Mucosa of gallbladder (tissue), 1 donor: ENCODE data around the gene OR5K2. TPM values are rescaled to one million over a fixed set of nuclear protein-coding genes. Genes with fewer than 3 reads are reported as not detected.

Experiments
- DNase-seq: peaks from one replicate; pipeline ENCODE4 v3.0.0-alpha.2; 2020; ENCODE audit warnings: low spot score
- total RNA-seq: library from RNA; stranded (reverse); gene quantifications from one replicate; pipeline ENCODE4 v1.2.1, GENCODE V29; 2021
- donor health status: DM: no; HTN: no; CAD: no.

OR5K2 gene
- total RNA-seq, 1 donor from 2014 or later: not detected

DNA sequence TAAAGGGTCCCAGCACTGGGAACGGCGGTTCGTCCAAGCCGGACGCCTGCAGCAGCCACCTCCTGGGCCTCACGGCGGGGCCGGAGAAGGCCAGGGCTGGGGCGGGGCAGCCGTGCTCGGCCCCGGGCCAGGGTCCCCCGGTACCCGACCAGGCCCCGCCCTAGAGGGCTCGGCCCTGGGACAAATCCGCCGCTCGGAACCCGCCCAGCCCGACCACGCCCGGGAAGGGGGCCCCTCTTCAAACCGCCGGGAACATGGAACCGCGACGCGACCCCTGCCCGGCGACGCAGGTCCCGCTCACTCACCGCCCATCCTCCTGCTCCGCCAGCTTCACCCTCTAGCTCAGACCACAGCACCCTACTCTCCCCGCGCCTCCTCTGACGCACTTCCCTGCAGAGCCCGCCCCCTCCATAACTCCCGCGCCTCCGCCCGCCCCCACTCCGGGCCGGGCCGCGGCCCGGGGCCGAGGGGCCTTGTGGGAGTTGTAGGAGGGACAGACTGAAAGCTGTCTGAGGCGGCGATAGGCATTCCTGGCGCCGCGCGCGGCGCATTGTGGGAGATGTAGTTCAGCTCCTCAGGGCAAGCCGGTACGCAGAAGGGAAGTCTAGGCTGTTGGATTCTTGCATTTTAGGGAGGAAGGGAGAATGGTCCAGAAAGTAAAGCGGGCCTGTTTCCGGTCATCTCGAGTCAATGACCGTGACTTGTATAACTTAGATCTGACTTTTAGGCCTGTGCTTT lies 25.2 kb downstream of the OR5K2 start, which contains the start of gene CLDND1:
Gene CLDND1 (minus strand): TSS at position 359 of the 738 bp plus-strand sequence. CDS start 1,478 bp downstream, outside the sequence.
- peak; percentile 97 for DNase-seq

DNA sequence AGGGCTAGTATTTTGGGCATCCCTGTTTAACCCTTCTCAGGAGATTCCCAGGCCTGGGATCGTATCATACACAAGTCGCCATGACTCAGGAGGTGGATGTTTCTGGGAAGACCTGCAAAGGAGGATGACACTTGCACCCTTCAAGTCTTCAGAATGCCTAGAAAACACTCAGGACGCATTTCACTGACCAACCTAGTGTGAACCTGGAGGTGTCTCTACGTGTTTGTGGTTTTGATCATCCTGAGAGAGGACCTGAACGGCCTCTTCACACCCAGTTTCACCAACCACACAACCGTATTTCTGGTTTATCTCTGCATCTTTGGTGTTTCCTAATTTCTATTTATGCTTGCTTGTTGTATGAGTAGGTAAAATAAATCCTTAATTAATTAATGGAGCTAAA lies 28.0 kb downstream of the OR5K2 start:
- DNase-seq: no peak

DNA sequence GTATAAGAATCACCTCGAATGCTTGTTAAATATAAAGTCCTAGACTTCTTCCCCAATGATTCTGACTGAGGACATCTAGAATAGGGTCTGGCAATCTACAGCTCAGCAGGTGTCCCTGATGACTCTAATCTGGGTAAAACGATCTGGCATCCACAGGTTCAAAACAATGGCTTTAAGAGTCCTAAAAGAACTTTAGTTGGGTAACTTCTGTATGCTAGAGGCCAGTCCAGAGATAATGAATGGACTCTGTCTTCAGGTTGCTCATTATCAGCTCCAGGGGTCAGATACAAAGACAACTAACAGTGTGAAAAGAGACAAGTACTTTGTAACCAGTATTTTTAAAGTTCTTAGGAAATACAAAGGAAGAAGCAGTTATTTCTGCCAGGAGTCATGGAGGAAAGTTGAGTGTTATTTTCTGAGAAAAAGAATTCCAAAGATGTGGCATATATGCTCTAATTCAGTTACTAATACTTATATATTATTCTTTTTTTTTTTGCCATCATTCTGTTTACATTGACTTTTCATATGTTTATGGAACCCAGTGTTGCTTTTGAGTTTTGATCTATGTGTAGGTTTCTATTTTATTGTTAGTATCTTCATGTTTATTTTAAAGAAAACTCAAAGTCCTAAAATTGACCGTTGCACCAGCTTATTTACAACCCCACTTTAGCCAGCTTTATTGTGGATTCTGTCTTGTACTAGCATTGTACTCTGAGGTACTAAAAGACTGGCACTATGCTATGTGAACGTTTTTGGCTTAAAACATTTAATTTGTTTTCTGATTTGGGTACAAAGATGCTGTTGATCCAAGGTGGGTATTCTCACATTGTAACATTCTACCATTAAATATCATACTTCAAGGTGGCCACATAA lies 31.2 kb downstream of the OR5K2 start:
- DNase-seq: no peak

DNA sequence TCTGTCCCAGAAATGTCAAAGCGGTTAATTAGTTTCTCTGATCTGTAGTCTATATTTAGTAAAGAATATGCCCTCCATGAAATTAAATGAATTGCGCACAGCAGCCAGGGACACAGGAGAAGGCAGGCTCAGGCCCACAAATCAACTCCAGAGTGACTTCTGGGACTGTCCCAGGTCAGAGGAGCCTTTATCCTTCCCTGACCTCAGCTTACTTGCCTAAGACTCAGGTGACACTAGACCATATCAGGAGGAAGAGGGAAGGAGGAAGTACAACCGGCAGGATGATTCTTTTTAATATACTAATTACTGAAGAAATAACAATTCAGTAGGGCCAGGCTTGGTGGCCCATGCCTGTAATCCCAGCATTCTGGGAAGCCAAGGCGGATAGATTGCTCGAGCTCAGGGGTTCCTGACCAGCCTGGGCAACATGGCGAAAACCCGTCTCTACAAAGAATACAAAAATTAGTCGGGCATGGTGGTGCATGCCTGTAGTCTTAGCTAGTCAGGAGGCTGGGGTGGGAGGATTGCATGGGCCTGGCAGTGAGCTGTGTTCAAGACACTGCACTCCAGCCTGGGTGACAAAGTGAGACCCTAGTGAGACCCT lies 32.5 kb downstream of the OR5K2 start:
- no peak for DNase-seq

- DNase-seq: no peak
Observed at GRCh38 chr3:98530676-98531075, 33.2 kb downstream of the OR5K2 start.

GRCh38 chr3:98531622-98532274 lies 34.3 kb downstream of the OR5K2 start, which contains the start of gene GPR15:
TSS of gene GPR15 (plus strand) at chr3:98531978. CDS start at chr3:98532034, 56 bp downstream.
- no peak for DNase-seq

- no peak for DNase-seq
Observed at GRCh38 chr3:98532275-98532637, 34.8 kb downstream of the OR5K2 start.

DNA sequence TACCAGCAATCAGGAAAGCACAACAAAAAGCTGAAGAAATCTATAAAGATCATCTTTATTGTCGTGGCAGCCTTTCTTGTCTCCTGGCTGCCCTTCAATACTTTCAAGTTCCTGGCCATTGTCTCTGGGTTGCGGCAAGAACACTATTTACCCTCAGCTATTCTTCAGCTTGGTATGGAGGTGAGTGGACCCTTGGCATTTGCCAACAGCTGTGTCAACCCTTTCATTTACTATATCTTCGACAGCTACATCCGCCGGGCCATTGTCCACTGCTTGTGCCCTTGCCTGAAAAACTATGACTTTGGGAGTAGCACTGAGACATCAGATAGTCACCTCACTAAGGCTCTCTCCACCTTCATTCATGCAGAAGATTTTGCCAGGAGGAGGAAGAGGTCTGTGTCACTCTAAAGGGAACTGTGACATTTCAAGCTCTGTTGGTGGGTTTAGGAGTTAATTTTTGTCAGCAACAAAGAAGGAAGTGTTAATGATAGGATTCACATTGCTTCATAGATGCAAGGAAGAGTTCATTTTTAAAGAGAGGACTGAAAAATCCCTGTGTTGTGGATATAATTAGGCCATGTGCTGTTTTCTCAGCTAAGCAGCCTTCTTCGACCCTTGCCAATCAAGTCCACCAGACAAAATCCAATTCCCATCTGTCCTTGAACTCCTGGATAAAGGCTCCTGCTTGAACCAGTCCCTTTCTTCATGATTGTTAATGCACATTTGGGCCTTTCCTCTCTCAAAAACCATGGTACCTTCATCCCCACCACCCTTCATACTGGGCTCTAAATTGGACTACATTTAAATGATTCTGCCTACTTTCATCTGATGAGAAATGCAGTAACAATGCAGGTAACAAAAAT lies 35.5 kb downstream of the OR5K2 start:
- no peak for DNase-seq

DNA sequence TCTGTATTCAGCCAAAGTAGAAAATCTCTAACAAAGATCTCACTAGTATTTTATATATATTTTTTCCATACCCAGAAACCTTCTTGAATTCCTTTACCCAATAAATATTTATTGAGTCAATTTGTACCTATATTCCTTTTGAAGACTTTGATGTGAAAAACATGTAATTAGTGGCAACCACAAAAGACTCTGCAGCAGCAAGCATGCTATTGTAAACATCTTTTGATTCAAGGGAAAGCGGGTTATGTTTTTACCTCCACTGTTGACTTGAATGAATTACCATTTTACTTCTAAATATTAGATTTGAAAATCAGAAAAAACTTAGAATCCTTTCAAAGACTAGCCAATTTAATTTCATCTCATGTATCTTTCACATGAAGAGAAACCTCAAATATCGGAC lies 36.7 kb downstream of the OR5K2 start:
- DNase-seq: no peak

GRCh38 chr3:98534734-98535133 lies 37.3 kb downstream of the OR5K2 start:
- DNase-seq: no peak

DNA sequence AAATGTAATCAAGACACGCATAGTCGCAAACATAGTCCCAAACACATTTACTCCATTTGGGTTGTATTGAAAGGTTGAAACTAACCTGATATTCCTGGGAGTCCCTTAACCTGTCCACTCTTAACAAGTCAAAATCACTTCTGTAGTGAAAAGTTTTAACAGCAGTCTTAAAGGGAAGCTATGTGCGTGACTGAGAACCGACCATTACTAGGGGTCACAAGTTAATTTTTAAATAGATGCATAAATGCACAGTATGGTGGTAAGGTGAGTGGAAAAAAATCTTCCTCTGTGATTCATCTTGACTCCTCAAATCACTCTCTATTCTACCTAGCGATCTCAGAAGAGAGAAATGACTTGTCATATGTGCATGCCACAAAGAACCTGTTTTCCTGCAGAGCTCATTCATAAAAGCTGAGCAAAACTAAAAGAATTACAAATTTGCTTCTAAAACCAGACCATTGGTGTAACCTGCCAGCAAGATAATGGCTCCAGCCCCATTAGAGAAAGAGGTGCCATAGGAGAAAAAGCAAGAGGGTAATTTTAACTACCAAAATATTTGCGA lies 39.1 kb downstream of the OR5K2 start:
- DNase-seq: no peak

DNA sequence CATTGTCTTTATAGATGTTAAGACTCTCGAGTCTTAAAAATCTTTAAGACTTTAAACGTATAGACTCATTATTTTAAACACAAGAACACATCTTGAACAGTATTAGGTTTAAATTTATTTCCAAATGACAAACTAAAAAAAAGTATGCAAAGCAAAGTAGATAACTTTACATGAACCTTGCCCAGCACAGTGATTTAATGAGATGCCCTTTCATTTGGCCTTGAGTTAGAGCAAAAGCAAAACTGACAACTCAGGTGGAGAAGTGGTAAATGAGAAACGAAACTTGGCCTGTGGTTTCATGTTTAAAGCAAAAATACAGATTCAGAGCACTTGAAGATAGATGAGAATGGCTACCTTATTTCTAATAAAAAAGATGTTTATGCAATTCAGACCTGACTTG lies 42.9 kb downstream of the OR5K2 start:
- no peak for DNase-seq

GRCh38 chr3:98541695-98542094 lies 44.2 kb downstream of the OR5K2 start:
- no peak for DNase-seq

- DNase-seq: no peak
Observed at GRCh38 chr3:98542623-98543022, 45.1 kb downstream of the OR5K2 start.

DNA sequence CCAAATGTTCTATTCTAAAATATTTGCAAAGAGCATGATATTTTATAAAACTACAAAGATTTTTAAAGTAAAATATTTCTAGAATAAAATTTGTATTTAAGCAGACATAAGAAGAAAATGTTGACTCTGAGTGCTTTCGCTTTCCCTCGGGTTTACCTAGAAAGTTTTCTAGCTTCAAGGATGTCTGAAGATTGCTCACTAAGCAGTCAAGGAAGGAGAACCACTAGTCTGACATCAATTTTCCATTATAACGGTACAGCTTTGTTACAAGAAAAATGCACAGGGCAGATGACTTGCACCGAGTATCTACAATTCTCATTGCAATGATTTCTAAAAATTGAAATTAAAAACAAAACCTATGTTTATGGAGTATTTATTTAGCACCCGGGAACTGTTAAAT lies 48.5 kb downstream of the OR5K2 start:
- no peak for DNase-seq

Other genes starting within 250 kb of the OR5K2 start
- not detected for gene OR5H6, start 233.4 kb upstream of the OR5K2 start, total RNA-seq
- gene OR5H2, start 215.2 kb upstream of the OR5K2 start, total RNA-seq: not detected
- not detected for gene OR5K4, start 143.8 kb upstream of the OR5K2 start, total RNA-seq
- gene OR5K3, start 107.0 kb upstream of the OR5K2 start, total RNA-seq: not detected
- not detected for gene OR5K1, start 34.5 kb upstream of the OR5K2 start, total RNA-seq
- gene CLDND1, start 25.2 kb downstream of the OR5K2 start, total RNA-seq: 69.4 TPM
- 0.17 TPM for gene GPR15, start 34.3 kb downstream of the OR5K2 start, total RNA-seq
- gene CPOX, start 95.9 kb downstream of the OR5K2 start, total RNA-seq: 16.7 TPM